Measurements from ENCODE around the gene FRY. TPM values are rescaled to one million over a fixed set of nuclear protein-coding genes. Genes with fewer than 3 reads are reported as not detected.

Gene FRY
- total RNA-seq, 1 experiment from 2014 or later, result 1.7 TPM

- DNase-seq (ENCODE audit: low read depth), result no peak
Observed at GRCh38 chr13:32214071-32214470, 182.5 kb downstream of the FRY start.

GRCh38 chr13:32216281-32216680 lies 184.7 kb downstream of the FRY start:
- no peak for DNase-seq (ENCODE audit: low read depth)

GRCh38 chr13:32222046-32222676 lies 190.6 kb downstream of the FRY start:
- no peak for DNase-seq (ENCODE audit: low read depth)

GRCh38 chr13:32224916-32225315 lies 193.3 kb downstream of the FRY start:
- no peak for DNase-seq (ENCODE audit: low read depth)

- DNase-seq (ENCODE audit: low read depth), result peak; percentile 19
Observed at GRCh38 chr13:32225481-32225931, 193.9 kb downstream of the FRY start.

GRCh38 chr13:32228330-32229041 lies 196.9 kb downstream of the FRY start:
- no peak for DNase-seq (ENCODE audit: low read depth)

GRCh38 chr13:32229443-32229842 lies 197.9 kb downstream of the FRY start:
- DNase-seq (ENCODE audit: low read depth), result no peak

- no peak for DNase-seq (ENCODE audit: low read depth)
Observed at GRCh38 chr13:32232263-32232662, 200.7 kb downstream of the FRY start.

GRCh38 chr13:32233062-32233461 lies 201.5 kb downstream of the FRY start:
- no peak for DNase-seq (ENCODE audit: low read depth)

GRCh38 chr13:32234914-32235313 lies 203.3 kb downstream of the FRY start:
- no peak for DNase-seq (ENCODE audit: low read depth)

GRCh38 chr13:32237681-32238080 lies 206.1 kb downstream of the FRY start:
- DNase-seq (ENCODE audit: low read depth), result no peak

- DNase-seq (ENCODE audit: low read depth), result no peak
Observed at GRCh38 chr13:32243695-32244094, 212.1 kb downstream of the FRY start.

GRCh38 chr13:32245555-32245954 lies 214.0 kb downstream of the FRY start:
- DNase-seq (ENCODE audit: low read depth), result no peak

GRCh38 chr13:32246468-32246867 lies 214.9 kb downstream of the FRY start:
- DNase-seq (ENCODE audit: low read depth), result peak; percentile 72

GRCh38 chr13:32247887-32248286 lies 216.3 kb downstream of the FRY start:
- DNase-seq (ENCODE audit: low read depth), result no peak

- DNase-seq (ENCODE audit: low read depth), result no peak
Observed at GRCh38 chr13:32248801-32249200, 217.2 kb downstream of the FRY start.

- DNase-seq (ENCODE audit: low read depth), result no peak
Observed at GRCh38 chr13:32252812-32253438, 221.4 kb downstream of the FRY start.

GRCh38 chr13:32253911-32254399 lies 222.4 kb downstream of the FRY start:
- no peak for DNase-seq (ENCODE audit: low read depth)

GRCh38 chr13:32254416-32254815 lies 222.8 kb downstream of the FRY start:
- no peak for DNase-seq (ENCODE audit: low read depth)

GRCh38 chr13:32254916-32255723 lies 223.5 kb downstream of the FRY start:
- DNase-seq (ENCODE audit: low read depth), result no peak

GRCh38 chr13:32255724-32256109 lies 224.1 kb downstream of the FRY start:
- no peak for DNase-seq (ENCODE audit: low read depth)

- DNase-seq (ENCODE audit: low read depth), result no peak
Observed at GRCh38 chr13:32256243-32256642, 224.7 kb downstream of the FRY start.

Data from RPMI7951 (cell line).